ENCODE results near the gene CPXM1.

GRCh38 chr20:2794202-2794748 lies 6.2 kb downstream of the CPXM1 start:
- TF ChIP-seq POLR2AphosphoS5 (IDR thresholded peaks at IDR 0.05; ENCODE audit: borderline replicate concordance, low read depth, low read length) = no peak
- no peak for TF ChIP-seq EZH2 (IDR thresholded peaks at IDR 0.05)
- TF ChIP-seq FOXP2 (optimal IDR thresholded peaks at IDR 0.05; ENCODE audit: control extremely low read depth, extremely low read length, insufficient read depth) = no peak
